HG03460 (cell line): ENCODE measurements around the gene MAGOHB.
"Not testable (repeated sequence)": the region's sequence is repeated elsewhere in the genome, so short reads cannot be mapped to it uniquely, and the experiment has no call there.

ENCODE experiments used
- ATAC-seq: cut with Tn5 transposase; IDR thresholded peaks from one replicate; pipeline ENCODE4 v1.9.1; 2021; ENCODE audit not compliant: unreplicated experiment

The MAGOHB gene

GRCh38 chr12:10613349-10614055 is at the start of gene MAGOHB:
TSS of gene MAGOHB (minus strand) at chr12:10613609. CDS start at chr12:10613532, 77 bp downstream.
- peak; percentile 90 for ATAC-seq

- no peak for ATAC-seq
Observed at GRCh38 chr12:10661338-10661737, 47.9 kb upstream of the MAGOHB start.

- no peak for ATAC-seq
Observed at GRCh38 chr12:10654003-10654402, 40.6 kb upstream of the MAGOHB start.

- ATAC-seq: no peak
Observed at GRCh38 chr12:10652192-10652591, 38.8 kb upstream of the MAGOHB start.

GRCh38 chr12:10646576-10646975 is 33.2 kb upstream of the MAGOHB start:
- not testable (repeated sequence) for ATAC-seq

GRCh38 chr12:10645910-10646309 is 32.5 kb upstream of the MAGOHB start:
- ATAC-seq: no peak

- no peak for ATAC-seq
Observed at GRCh38 chr12:10641735-10642500, 28.5 kb upstream of the MAGOHB start.

GRCh38 chr12:10638728-10639127 is 25.3 kb upstream of the MAGOHB start:
- no peak for ATAC-seq

GRCh38 chr12:10636611-10637010 is 23.2 kb upstream of the MAGOHB start:
- ATAC-seq: no peak

GRCh38 chr12:10636124-10636523 is 22.7 kb upstream of the MAGOHB start:
- no peak for ATAC-seq

- no peak for ATAC-seq
Observed at GRCh38 chr12:10635306-10635705, 21.9 kb upstream of the MAGOHB start.

GRCh38 chr12:10634427-10634826 is 21.0 kb upstream of the MAGOHB start:
- ATAC-seq: no peak

GRCh38 chr12:10633541-10633940 is 20.1 kb upstream of the MAGOHB start:
- no peak for ATAC-seq

- ATAC-seq: no peak
Observed at GRCh38 chr12:10632226-10632625, 18.8 kb upstream of the MAGOHB start.

- no peak for ATAC-seq
Observed at GRCh38 chr12:10624605-10625004, 11.2 kb upstream of the MAGOHB start.

- ATAC-seq: no peak
Observed at GRCh38 chr12:10623131-10623530, 9.7 kb upstream of the MAGOHB start.

GRCh38 chr12:10621278-10621677 is 7.9 kb upstream of the MAGOHB start:
- no peak for ATAC-seq

GRCh38 chr12:10620078-10620779 is 6.8 kb upstream of the MAGOHB start:
- ATAC-seq: no peak

GRCh38 chr12:10618338-10618987 is 5.1 kb upstream of the MAGOHB start:
- ATAC-seq: no peak

- no peak for ATAC-seq
Observed at GRCh38 chr12:10617863-10618262, 4.5 kb upstream of the MAGOHB start.

GRCh38 chr12:10615532-10615931 is 2.1 kb upstream of the MAGOHB start:
- ATAC-seq: no peak
